Cardiac septum (tissue), 1 donor: ENCODE results near the gene HES3. TPM values are rescaled to one million over a fixed set of nuclear protein-coding genes. Genes with fewer than 3 reads are reported as not detected.

Experiments
- DNase-seq: peaks from one replicate; pipeline ENCODE4 v3.0.0-alpha.2; 2020; ENCODE audit warnings: low spot score
- intact Hi-C: fragments of 100-400 bp; cut with DNase I; formaldehyde crosslinking; loops from one replicate; pipeline ENCODE4 v1.14.0; 2022
- total RNA-seq: library from RNA; stranded (reverse); fragmentation: NEBNext Ultra II Directional; extraction: Animal tissue kit (Norgen Biotek cat#: 25700); gene quantifications from one replicate; pipeline ENCODE4 v1.2.1, GENCODE V29; 2021
- donor health status: DM: no; HTN: no; CAD: no.

Gene HES3
- total RNA-seq, 1 donor from 2014 or later: not detected

- no peak for DNase-seq
- intact Hi-C loops: no loop called here
These were observed 735 bp upstream of the HES3 start for GRCh38 chr1:6243053-6243834.

GRCh38 chr1:6244401-6245049, 546 bp downstream of the HES3 start:
- intact Hi-C loops: loop anchor here (1.0 to 5.0 kb wide), 2 partner anchors 191 to 193 kb away; no protein-coding TSS in a partner anchor
- no peak for DNase-seq

DNA sequence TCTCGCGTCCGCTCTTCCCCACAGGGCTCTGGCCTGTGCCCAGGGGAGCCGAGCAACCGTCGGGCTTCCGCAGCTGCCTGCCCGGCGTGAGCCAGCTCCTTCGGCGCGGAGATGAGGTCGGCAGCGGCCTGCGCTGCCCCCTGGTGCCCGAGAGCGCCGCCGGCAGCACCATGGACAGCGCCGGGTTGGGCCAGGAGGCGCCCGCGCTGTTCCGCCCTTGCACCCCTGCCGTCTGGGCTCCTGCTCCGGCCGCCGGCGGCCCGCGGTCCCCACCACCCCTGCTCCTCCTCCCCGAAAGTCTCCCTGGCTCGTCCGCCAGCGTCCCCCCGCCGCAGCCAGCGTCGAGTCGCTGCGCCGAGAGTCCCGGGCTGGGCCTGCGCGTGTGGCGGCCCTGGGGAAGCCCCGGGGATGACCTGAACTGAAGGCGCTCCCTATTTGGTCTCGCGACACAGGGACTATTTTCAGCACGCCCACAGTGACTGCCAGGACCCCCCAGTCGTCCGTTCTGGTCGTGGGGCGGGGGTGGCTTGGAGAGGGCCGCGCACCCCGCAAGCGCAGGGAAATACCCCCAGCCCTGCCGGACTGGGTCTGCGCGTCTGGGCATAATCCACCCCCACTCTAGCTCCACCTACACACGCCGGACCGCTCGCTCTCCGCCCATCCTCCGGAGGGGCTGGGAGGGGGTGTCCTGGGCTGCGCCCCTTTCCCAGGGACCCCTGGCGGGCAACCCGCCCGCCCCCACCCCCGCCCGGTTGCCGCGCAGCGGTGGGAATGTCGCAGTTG, 1.3 kb downstream of the HES3 start:
- intact Hi-C loops: loop anchor here (5.0 kb wide), 1 partner anchor 192 kb away; no protein-coding TSS in a partner anchor
- no peak for DNase-seq

- intact Hi-C loops: loop anchor here (1.0 to 5.0 kb wide), 2 partner anchors 97 to 191 kb away; no protein-coding TSS in a partner anchor
- DNase-seq: no peak
These were observed 2.0 kb downstream of the HES3 start for GRCh38 chr1:6245869-6246496.

DNA sequence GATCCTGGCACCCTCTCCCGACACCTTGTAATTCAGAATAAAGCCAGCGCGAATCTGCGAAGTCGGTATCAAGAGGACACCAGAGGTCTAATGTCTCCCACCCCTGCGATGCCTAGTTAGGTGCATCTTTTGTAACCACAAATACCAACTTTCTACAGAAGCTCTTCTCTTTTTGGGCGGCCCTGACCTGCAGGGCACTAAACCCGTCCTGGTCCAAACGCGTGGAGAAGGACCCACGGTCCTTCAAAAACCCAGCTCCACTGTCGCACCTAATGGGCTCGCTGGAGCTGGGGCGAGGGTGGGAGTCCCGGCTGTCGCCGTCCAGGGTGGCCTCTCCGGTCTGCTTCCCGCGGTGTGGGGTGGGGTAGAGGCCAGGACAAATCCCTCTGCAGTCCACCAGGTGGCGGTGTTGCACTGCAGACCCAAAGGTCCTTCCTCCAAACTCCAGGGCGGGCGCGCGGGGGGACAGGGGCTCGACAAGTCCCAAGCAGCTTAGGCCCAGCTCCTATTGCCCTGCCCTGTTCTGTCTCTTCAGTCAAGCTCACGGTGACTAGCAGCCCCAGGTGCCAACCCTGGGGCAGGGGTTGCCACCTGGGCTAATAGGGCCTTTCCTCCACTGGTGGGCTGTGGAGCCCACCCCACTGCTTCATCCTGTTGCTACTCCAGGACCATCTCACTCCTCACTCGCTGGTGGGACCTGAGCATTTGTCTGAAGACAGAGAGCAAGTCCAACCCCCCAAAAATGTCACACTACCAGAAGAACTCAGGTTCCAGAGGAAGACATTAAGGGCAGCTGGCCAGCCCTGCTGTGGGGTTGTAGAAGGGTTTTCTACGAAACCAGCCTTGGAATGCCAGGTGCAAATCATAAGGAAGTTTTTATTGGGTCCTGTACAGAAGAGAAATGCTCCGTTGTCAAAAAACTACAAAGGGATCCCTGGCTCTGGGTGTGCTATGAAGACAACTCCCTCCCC, 2.8 kb downstream of the HES3 start:
- intact Hi-C loops: loop anchor here (1.0 to 5.0 kb wide), 3 partner anchors 97 to 191 kb away; no protein-coding TSS in a partner anchor

GRCh38 chr1:6247651-6248050, 3.7 kb downstream of the HES3 start:
- intact Hi-C loops: loop anchor here (1.0 to 5.0 kb wide), 3 partner anchors 33 to 190 kb away; no protein-coding TSS in a partner anchor
- DNase-seq: no peak

More for the DNA sequence above, 2.8 kb downstream of the HES3 start:
- peak; percentile 89 for DNase-seq

DNA sequence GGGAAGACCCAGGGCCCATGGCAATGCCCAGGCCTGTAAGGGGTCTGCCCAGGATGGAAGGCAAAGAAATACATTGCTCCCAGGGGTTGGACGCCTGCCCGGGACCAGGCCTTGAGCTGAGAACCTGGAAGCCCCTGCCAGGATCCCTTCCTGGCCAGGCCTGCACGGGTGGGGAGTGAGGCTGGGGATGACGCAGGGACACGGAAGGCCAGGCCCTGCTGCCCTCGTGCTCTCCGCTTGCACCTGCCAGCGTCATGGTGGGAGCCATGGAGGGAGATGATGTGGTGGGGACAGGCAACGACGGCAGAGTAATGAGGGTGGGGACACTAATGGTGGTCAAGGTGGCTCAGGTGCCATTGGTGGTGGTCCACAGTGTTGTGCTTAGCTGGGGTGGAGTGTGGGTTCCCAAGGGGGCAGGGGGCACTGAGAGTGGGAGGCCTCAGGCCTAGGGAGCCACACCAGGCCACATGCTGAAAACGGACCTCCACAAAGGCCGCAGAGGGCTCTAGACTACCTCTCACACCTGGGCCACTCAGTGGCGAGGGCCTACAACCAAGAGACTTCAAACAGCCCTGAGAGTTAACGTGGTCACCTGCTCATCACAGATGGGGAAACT, 4.3 kb downstream of the HES3 start:
- no peak for DNase-seq
- intact Hi-C loops: loop anchor here (2.0 to 5.0 kb wide), 2 partner anchors 33 to 189 kb away; no protein-coding TSS in a partner anchor

DNA sequence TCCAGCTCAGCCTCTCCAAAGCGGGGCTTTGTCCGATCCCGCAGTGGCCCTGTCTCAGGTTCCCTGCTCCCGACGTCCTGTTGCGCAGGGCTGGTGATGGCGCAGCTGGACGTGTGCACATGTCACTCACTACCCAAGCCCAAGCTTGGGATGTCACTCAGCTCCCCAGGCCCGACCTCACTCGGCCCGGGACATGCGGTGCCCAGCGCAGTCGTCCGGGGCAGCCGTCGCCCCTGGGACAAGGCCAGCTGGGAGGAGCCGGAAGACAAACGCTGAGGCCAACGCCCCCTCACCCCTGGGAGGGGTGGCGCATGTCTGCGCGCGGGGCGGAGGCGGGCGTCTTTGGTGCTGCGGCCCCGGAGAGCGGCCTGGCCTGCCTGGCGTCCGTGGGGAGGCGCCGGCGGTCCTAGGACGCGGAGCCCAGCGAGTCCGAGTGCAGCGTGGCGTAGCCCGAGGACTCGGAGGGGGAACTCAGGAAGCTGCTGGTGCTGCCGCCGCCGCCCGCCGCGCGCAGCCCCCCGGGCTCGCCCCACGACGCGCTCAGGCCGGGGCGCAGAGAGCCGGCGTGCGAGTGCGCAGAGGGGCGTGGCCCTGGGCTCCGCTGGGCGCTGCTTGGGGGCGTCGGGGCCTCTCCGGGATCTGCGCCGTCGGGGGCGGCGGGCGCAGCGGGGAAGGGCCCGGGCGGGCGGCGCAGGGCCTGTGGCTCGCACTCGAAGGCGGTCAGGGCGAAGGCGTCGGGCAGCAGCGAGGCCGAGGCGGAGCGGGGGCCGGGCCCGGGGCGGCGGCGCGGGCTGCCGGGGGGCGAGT, 5.2 kb downstream of the HES3 start:
- no peak for DNase-seq
- intact Hi-C loops: loop anchor here (2.0 to 5.0 kb wide), 2 partner anchors 32 to 188 kb away; no protein-coding TSS in a partner anchor

- no peak for DNase-seq
- intact Hi-C loops: loop anchor here (2.0 to 5.0 kb wide), 2 partner anchors 31 to 187 kb away; no protein-coding TSS in a partner anchor
These were observed 6.0 kb downstream of the HES3 start for GRCh38 chr1:6249739-6250689.

DNA sequence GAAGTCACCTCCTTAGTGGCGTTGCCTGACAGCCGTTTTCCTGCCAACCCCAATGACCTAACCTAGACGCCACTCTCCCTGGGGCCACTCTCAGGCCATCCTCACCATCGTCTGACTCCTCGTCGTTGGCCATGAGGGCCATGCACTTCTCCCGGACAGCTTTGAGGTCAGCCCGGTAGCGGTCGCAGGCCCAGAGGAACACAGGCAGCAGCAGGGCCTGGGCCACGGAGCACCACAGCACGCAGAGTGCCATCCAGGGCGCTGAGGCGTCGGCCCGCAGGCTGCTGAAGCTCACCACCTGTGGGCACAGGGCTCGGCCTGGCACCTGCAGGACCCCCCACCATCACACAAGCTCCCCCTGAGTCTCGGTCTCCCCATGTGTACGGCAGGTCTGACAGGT, 7.3 kb downstream of the HES3 start:
- intact Hi-C loops: no loop called here
- no peak for DNase-seq

DNA sequence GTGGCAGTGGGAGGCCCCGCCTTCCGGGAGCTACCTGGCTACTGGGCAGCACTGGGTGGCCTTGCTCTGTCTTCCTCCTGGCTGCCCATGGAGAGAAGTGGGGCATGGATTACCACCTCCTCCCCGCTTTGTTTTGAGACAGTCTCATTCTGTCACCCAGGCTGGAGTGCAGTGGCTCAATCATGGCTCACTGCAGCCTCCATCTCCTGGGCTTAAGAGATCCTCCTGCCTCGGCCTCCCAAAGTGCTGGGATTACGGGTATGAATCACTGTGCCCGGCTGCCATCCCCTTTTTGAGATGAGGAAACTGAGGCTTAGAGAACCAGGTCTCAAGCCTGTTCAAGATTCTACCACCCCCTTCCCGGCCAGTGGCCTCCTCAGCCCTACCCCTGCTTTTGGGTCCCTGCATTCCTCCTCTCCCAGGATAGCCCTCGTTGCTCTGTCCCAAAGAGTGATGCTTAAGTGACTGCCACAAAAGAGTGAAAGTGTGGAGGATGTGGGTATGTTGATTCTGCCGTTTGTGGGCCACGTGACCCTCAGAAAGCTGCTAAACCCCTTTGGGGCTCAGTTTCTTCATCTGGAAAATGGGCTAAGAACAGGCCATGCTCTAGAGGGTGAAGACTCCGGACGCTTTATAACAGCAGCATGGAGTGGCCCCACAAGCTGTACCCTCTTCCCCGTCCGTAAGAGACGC, 7.8 kb downstream of the HES3 start:
- no peak for DNase-seq
- intact Hi-C loops: no loop called here

- DNase-seq: no peak
- intact Hi-C loops: no loop called here
These were observed 8.4 kb downstream of the HES3 start for GRCh38 chr1:6252374-6252710.

- no peak for DNase-seq
- intact Hi-C loops: no loop called here
These were observed 9.4 kb downstream of the HES3 start for GRCh38 chr1:6253380-6253779.

- DNase-seq: no peak
- intact Hi-C loops: no loop called here
These were observed 10.7 kb downstream of the HES3 start for GRCh38 chr1:6254691-6255090.

DNA sequence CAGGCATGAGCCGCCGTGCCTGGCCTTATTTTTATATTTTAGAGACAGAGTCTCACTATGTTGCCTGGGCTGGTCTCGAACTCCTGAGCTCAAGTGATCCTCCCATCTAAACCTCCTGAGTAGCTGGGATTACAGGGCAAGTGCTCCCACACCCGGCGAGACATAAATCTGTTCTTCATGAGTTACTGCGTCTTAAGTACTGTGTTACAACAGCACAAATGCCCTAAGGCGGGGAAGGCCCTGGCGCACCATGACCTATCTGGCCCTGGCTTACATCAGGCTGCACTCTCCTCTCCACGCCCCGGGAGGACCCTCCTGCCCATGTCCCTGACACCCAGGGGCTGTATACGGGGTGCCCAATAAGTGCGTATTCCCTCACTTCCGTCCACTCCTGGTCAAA, 12.7 kb downstream of the HES3 start:
- no peak for DNase-seq
- intact Hi-C loops: no loop called here
